Measurements from ENCODE around the gene INSM1.

GRCh38 chr20:20366551-20366875 lies 1.4 kb upstream of the INSM1 start:
- no peak for TF ChIP-seq CTCF (IDR thresholded peaks at IDR 0.05)
- TF ChIP-seq REST (IDR thresholded peaks at IDR 0.05; ENCODE audit: insufficient read depth in 1 of 2, low read depth in 2 of 2, low read length in 1 of 2), result no peak
- TF ChIP-seq POLR2AphosphoS5 (IDR thresholded peaks at IDR 0.05; ENCODE audit: low read depth, low read length), result no peak
- no peak for TF ChIP-seq TCF7L2 (IDR thresholded peaks at IDR 0.05; ENCODE audit: low read depth, low read length)
